NCI-H146 treated with DMSO at 0.1 percent for 48 hours (cell line): ENCODE data around the gene FBLN2.

Experiments used
- DNase-seq: peaks from one replicate; lab custom pipeline; 2025; ENCODE audit not compliant: unreplicated experiment; lab: John Stamatoyannopoulos, UW

FBLN2 gene

DNA sequence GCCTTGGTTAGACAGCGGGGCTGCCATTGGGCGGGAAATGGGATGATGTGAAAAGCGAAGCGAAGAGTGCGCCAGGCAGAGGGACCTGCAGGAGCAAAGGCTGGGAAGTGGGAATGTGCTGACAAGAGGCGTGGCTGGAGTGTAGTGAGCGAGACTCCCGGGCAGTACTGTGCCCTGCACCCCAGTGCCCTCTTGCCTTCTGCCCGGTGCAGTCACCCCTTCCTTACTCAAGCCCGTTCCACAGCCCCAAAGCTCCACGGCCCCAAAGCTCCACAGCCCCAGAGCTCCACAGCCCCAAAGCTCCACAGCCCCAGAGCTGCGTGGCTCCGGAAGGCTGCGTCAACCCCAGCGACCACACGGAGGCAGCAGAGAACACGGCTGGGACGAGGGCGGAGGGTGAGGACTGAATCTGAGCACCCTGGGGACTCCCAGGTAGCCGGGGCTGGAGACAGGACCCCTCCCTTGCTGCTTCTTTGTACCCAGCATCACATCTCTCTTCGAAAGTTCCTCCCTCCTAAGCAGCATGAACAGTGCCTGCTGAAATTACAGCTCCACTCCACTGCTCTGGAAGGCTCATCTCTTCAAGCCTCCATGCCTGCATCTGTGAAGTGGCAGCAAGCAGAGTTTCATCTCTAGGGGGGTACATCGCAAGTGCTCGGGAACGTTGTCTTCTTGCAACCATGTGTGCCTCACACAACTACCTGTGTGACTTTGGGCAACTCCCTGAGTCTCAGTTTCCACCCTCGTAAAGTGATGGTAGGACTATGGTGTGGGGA is 108.9 kb downstream of the FBLN2 start:
- no peak for DNase-seq

DNA sequence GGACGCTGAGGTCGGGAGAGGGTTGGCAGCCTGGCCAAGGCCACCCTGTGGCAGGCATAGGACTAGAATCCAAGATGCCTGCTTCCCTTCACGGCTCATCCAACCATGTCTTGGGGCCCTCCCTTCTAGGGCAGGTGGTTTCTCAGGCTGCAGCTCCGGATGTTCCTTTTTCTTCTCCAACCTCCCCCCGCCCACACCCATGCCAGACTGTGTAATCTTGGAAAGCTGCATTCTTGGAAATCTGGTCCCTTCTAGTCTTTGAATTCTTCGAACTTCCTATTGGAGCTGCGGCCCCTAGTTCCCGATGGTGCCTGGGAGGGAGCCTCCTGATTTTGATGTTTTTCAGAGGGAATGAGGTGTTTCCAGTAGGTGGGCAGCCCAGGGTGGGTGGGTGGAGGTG is 109.8 kb downstream of the FBLN2 start:
- no peak for DNase-seq

DNA sequence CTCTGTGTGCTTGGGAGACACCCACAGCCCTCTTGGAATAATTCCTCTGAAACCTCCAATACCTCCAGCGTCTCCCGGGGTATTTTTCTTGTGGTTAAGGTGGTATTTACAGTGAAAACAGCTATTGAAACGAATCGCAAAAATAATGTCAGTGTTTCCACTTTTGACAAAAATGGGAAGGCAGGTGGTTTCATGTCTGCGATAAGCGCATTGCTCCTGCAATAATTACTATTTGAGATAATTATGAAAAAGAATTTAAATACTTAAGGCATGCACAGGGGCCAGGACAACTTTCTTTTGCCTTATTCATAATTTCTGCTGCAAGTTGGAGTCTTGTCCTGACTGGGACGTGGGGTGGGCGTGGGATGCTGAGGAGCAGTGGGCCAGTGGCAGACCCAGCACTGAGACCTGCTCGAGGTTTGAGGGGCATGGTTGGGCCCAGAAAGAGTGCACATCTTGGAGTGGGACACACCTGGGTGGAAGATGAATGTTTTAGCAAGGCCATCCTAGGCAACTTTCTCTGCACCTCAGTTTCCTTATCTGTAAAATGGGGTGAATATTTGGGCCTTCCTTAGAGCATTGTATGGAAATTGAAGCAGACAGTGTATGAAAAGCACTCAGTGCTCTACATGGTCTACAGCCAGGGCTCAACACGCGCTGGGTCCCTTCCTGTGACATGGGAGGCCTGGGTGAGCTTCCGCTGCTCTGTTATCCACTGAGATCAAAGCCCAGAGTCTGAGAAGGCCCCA is 110.5 kb downstream of the FBLN2 start:
- no peak for DNase-seq

DNA sequence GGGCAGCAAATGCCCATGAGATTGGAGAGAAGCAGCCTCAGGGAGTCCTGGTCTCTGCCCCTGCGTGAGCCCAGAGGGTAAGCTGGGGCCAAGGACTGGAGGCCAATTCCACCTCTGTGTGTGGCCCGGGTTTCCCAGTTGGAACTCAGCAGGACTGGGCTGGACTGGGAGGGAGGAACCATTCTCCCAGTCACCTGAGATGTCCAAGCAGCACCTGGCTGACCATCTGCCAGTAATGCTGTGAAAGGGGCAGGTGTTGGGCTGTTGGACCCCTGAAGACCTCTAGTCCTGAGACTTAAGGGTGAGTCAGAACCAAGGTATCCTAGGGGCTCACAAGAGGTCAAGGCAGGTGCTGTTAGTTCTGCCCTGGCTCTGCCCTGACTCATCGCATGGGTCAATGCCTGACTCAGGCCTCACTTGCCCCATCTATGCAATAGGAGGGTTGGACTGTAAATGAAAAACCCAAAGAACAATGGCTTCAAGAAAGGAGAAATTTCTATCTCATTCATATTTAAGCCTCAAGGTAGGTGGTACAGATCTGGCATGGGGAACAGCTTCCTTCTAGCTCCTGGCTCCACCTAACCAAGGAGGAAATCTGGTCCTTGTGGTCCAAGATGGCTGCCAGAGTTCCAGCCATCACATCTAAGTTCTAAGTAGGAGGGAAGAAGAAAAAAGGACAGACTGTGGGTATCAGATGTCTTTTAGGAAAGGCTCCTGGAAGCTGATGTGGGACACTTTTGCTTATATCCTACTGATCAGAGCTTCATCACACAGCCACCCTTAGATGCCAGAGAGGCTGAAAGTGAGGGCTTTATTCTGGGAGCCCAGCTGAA is 111.3 kb downstream of the FBLN2 start:
- DNase-seq = no peak

DNA sequence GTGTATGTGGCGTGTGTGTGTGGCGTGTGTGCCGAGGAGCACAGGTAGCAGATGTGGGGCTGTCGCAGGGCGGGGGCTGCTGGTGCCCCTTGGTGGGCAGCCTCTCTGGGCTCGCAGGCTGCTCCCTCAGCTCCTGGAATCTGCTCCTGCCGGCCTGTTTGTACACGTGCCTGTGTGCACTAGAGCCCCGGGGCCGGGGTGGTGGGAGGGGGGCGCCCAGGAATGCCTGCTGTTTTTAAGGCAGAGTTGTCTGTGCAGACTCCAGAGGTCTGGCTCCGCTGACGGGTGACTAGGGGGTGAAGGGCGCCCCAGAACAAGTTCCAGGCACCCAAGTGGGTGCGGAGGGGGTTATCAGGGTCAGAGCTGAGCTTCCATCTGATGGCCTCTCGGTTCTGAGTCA is 112.2 kb downstream of the FBLN2 start:
- DNase-seq = no peak

DNA sequence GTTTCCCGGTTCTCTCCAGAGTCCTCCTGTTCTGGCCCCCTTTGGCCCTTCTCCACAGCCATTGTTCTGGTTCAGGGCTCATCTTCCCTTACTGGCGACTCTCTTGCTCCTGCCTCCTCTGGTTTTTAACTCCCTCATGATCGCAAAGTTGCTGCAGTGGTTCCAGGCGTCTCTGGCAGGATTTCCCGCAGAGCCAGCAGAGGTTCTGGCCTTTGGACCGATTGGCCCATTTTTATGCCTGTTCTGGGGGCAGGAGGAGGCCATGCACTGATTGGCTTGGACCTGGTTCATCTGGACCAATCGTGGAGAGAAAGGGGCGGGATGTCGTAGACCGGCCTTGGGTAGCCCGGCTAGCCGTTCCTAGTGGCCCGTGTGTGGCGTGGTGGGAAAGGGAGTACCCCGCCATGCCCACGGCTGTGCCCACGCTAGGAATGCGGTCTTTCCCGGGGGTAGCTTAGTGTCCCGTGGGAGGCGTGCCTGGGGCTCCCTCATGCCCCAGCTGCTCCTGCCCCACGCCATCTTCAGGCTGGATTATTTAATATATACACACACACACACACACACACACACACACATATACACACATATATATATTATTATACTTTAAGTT is 113.4 kb downstream of the FBLN2 start:
- no peak for DNase-seq

DNA sequence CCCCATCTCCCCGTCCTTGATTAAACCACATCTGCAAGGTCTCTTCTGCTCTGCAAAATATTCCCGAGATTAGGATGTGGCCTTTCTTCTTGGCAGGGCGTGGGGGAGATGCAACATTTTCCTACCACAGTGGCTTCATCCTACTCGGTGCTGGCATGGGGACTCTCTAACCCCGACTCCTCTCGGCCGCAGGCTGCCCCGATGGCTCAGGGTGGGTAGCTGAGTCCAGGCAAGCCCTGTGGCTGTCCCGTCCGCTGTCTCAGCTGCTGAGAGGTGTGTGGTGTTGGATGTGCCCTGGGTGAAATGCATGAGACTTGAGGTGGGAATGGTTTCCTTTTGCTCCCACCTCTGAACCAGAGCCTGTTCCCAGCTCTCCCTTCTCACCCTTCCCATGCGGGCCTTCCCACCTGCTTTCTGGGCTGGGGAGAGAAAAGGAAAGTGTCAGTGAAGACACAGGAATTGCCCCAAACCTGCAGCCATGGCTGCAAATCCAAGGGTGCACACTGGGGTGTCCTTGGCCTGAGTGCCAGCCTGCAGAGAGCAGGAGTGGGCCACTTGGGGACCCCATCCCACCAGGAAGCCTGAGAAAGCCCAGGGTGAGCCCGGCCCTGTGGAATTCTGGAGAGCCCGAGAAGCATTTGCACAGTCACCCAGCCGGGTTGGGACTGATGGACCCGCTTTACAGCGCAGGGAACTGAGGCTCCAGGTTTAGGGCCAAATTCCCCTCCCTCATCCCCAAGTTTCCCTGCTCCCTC is 115.0 kb downstream of the FBLN2 start:
- no peak for DNase-seq

DNA sequence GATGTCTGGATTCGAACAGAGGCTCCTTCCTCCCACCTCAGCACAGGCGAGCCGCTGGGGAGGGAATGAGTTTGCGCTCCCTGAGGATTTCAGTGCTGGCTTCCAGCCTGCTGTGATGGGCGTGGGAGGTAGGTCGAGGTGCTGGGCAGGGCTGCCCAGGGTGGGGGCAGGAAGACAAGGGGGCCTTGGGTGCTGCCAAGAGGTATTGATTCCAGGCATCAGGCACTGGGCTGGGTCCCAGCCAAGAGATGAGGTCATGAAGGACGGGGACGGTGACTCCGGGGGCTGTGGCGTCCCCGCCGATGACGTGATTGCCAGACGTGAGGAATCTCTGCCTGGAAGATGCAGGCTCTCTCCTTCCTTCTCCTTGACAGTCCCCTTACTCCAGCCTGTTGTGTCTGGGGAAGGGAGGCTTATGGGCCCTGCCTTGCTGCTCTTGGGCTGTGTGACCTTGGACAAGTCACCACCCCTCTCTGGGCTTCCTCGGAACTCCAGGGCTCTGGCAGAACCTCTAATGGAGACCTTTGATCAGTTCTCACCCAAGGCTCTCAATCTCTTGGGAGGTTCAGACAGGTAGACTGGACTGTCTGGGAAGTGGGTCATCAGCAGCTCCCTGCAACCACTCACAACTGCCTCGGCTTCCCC is 116.8 kb downstream of the FBLN2 start:
- no peak for DNase-seq

DNA sequence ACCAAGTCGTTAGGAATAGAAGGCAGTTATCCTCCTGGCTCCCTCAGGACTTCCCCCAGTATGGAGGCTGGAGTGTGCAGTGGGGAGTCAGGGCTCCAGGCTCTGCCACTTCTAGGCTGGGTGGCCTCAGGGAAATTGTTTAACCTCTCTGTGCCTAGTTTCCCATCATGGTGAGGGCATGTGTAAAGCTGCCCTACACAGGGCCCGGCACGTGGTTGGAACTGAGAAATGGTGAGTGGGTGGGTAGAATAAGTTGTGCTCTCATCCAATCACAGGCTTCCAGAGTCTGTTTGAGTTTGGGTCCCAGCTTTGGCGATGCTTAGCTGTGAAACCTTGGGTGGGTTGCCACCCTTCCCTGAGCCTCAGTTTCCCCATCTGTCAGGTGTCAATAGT is 117.3 kb downstream of the FBLN2 start:
- no peak for DNase-seq

DNA sequence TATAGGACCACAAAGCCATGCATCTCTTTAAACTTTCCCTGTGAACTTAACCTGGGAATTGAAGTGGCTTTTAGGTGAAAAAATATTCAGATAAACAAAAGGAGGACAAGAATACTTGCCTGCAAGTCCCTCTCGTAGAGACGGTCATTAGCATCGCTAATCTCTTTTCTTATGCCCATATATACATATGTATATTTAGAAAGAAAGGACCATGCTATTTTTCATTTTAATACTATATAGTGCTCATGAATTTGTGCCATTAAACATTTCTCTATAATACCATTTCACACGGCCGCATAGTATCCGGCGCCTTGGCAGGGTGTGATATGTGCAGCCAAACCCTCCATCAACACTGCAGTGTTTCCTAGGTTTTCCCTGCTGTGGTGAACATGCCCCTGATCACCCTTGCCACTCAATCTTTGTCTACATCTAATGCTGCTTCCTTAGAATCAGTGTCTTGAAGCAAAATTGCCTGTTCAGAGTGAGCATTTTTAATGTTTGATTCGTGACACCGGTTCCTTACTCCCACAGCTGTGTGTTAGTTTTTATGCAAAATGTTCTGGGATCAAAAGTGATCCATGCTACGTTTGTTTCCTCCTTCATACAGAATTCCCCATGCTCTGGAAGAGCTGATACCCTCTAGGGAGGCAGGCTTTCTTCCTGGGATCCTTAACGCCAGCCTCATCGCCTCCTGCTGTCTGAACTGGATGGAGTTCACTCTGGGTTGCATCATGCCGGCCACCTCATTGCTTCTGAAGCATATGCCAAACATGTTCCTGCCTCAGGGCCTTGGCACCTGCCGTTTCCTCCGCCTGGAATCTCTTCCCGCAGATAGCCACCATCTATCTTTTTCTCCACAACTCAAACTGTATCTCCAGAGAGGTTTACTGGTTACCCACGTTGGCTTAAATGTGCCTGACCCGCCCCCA is 118.1 kb downstream of the FBLN2 start:
- DNase-seq = no peak

DNA sequence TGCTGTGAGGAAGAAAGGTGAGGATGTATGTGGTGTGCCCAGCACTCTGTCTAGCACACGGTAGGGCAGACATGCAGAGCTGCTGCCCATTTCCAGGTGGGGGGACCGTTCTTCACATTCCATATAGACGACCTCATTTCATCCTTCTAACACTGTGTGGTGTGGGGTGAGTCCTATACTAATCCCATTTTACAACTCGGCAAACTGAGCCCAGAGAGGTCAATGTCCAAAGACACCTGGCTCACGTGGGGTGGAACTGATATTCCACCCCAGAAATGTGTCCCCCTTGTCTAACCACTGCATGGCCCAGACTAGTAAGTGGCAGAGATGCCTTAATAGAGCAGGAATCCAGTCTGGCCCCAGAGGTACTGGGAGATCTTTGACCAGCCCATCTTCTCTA is 119.2 kb downstream of the FBLN2 start:
- DNase-seq = no peak

DNA sequence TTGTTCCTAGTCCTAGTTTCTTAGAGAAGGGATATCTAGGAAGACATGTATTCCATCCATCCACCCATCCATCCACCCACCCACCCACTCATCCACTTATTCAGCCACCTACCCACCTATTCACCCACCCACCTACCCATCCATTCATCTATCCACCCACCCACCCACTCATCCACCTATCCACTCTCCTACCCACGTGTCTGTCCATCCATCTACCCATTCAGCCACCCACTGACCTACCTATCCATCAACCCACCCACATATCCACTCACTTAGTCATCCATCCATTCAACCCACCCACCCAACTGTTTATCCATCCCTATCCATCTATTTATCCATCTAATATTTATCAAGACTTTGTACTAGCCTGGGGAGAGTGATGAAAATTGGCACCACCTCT is 120.5 kb downstream of the FBLN2 start:
- DNase-seq = no peak

DNA sequence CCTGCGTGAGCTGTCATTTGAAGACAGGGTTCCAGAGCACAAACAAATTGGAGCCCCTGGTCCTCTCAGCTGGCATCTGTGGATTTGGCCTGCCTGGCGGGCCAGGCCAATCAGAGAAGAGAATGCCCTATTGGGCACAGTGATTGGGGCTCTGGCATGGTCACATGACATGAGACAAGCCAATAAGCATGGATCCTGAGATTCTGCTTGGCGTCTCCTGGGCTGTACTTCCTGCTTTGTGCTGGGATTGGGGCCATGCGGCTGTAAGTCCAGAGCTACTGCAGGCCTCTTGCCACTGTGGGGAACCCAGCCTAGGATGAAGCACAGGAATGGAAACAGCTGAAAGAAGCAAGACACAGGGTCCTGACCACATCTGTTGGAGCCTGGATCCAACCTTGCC is 121.4 kb downstream of the FBLN2 start:
- DNase-seq = no peak

DNA sequence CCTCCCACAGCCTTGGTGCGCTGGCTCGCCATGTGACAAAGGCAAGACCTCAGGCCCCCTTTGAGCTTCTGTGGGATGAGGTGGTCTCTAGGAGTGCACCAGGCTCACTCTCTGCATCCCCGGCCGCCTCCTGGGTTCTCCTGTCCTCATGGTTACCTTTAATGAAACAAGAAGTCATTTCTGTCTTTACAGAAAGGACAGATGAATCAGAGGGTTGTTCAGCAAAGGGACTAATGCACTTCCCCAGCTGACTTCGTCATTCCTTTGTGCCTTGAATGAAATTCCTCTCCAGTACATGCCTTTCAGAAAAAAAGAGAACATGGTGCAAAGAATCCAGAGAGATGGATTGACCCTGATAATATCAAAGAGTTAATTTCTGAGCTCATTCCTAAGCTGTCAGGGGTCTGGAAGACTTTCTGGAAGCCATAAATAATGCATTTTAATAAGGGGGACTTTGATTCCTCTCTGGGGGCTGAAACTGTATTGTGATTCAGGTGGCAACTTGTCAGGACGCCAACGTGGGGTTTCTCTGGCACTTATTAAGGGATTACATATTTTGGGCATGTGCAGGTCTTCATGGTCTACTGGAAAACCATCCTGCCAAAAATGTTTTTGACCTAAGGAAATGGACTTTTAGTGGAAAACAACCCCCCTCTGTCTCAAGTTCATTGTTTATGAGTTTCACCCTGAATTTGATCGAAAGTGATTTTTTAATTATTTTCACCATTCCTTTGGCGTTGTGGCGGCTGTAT is 122.7 kb downstream of the FBLN2 start:
- DNase-seq = no peak

DNA sequence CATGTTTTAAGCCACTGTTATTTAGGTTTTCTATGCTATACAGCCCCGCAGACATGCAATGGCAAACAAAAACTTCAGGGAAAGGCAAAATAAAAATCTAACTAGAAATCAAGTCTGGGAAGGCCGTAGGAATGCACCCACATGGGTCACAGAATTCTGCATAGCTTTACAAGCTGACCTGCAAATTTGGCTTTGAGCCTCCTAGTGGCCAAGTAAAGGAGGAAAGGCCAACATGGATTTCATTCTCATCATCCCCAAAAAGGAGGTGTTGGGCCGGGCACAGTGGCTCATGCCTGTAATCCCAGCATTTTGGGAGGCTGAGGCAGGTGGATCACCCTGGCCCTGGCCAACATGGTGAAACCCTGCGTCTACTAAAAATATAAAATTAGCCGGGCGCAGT is 124.3 kb downstream of the FBLN2 start:
- DNase-seq = no peak

DNA sequence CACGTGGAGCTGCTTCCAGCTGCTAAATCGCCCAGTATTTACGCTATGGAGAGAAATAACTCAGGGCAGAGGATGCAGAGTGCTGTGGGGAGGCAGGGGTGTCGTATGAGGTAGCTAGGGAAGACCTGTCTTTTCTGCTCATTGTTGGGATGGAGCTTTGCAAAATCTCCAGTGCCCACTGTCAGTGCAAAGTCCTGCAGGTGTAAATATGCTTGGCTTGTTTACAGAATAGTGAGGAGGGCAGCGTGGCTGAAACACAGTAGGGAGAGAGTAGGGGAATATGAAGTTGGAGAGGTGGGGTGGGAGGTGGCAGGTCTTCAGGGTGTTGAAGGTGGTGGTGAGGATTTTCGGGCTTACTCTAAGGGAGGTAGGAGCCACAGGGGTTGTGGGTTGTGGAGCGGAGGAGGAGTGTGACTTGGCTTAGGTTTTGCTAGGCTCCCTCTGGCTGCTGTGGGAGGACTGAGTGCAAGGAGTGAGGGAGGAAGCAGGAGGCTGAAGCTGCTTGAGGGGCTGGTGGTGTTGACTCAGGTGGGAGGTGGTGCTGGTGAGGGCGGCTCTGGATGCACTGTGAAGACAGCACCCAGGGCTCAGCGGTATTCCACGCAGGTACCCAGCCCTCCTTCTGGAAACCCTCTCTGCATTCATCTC is 125.7 kb downstream of the FBLN2 start:
- DNase-seq = no peak

DNA sequence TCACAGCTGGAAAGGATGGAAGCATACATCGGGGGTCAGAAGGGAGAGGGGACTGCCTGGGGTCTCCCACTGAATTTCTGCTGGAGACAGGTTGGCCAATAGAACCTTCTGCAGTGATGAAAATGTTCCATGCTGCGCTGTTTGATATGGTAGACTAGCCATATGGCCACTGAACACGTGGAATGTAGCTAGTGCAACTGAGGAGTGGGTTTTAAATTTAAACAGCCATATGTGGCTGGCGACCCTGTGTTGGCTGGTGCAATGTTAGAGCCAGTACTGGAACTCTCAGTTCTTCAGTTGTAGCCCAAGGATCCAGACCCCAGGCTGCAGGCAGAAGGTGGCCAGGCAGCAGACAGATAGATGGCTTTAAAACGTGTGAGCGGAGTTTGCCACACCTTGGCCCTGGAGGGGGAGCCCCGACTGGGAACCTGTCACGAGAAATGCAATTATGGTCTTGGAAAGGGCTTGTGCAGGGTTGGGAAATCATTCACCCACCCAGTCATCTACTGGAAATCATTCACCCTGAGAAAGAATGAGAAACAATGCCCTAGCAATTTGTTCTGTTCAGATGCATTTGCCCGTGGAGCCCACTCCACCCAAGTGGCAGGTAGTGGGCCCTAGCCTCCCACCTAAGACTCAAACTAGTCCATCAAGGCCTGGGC is 127.6 kb downstream of the FBLN2 start:
- no peak for DNase-seq
